Activated CD8-positive, alpha-beta memory T cell treated with anti-CD3 and anti-CD28 coated beads for 24 hours (primary cell): ENCODE results near the gene ARMC5.
"Not testable (repeated sequence)": the region's sequence is repeated elsewhere in the genome, so short reads cannot be mapped to it uniquely, and the experiment has no call there.

Source experiments
- DNase-seq: peaks from one replicate; pipeline ENCODE4 v3.0.0-alpha.2; 2020

Gene ARMC5

GRCh38 chr16:31458844-31459686 is at the start of gene ARMC5:
Gene ARMC5 (plus strand): TSS chr16:31459501. CDS start chr16:31459525, 24 bp downstream.
- DNase-seq: peak; percentile 98

- DNase-seq: no peak
These were observed 49.2 kb upstream of the ARMC5 start for GRCh38 chr16:31410082-31410481.

DNA sequence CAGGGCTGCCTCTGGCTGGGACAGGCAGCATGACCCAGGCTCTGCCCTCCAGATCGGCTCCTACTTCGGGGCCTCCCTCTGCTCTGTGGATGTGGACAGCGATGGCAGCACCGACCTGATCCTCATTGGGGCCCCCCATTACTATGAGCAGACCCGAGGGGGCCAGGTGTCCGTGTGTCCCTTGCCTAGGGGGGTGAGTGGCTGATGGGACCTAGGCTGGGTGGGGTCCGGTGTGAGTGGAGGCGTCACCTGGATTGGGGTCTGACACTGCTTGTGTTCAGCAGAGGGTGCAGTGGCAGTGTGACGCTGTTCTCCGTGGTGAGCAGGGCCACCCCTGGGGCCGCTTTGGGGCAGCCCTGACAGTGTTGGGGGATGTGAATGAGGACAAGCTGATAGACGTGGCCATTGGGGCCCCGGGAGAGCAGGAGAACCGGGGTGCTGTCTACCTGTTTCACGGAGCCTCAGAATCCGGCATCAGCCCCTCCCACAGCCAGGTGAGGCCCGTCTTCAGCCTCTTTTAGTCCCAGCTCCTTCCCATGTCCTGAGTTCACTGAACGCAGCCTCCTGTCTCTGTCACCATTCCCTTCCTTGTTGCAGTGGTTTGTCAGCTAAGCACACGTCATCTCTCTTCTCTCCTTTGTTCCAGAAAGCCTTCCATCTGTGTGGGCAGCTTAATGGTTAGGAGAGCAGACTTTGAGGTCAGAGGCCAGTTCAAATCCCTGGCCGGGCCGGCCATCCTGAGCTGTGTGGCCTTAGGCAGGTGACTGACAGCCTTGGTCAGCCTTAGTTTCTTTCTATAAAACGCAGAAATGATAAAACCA is 48.1 kb upstream of the ARMC5 start:
- DNase-seq: no peak

DNA sequence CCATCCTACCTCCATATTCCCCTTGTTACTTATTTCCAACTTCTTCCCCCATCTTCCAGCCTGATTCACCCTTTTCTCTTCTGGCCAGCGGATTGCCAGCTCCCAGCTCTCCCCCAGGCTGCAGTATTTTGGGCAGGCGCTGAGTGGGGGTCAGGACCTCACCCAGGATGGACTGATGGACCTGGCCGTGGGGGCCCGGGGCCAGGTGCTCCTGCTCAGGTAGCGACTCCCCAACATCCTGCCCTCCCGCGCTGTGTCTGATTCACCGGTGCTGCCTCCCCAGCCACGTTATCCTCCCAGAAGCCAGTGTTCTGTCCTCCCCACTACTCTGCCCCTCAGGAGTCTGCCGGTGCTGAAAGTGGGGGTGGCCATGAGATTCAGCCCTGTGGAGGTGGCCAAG is 46.6 kb upstream of the ARMC5 start:
- DNase-seq: no peak

DNA sequence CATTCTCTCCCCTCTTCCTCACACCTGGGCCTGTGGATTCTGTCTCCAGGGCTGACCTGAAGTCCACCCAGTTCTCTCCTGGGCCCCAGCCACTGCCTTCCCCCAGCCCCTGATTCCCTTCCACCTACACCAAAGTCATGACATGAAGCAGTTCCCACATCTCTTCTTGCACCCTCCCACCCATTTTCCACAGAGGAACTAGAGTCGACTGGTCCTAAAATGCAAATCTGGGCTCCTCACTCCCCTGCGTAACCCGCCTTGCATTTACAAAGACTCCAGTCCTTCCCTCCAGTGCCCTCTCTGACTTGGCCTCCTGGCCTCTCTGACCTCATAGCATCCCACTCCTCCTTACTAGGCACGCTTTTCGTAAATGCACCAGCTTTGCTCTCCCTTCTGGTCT is 45.9 kb upstream of the ARMC5 start:
- DNase-seq: no peak

GRCh38 chr16:31413943-31414342 is 45.4 kb upstream of the ARMC5 start:
- no peak for DNase-seq

DNA sequence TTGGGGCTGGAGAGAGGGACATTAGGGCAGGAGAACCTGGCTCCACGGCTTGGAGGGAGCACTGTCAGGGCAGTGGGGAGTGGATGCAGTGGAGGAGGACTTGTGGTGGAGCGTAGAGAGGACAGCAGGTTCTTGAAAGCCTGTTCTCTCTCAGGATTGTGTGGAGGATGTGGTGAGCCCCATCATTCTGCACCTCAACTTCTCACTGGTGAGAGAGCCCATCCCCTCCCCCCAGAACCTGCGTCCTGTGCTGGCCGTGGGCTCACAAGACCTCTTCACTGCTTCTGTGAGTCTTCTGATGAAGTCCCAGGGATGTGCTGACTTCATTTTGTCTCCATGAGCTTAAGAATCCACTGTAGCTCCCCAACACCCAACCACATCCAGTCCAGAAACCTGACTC is 44.6 kb upstream of the ARMC5 start:
- DNase-seq: no peak

DNA sequence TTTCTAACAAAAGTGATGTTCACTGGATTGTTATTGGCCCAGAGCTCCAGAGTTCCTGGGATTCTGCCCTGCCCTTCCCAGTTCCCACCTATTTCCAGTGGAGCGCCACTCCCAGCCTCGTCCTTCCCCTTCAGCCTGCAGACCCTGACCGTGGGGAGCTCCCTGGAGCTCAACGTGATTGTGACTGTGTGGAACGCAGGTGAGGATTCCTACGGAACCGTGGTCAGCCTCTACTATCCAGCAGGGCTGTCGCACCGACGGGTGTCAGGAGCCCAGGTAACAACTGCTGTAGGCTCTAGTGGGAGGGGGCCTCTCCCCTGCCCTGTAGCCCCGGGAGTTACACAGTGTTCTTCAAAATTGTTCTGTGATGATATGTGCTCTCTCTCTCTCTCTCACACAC is 42.9 kb upstream of the ARMC5 start:
- DNase-seq: no peak

- DNase-seq: not testable (repeated sequence)
These were observed 42.3 kb upstream of the ARMC5 start for GRCh38 chr16:31417036-31417435.

- DNase-seq: no peak
These were observed 41.4 kb upstream of the ARMC5 start for GRCh38 chr16:31417916-31418315.

DNA sequence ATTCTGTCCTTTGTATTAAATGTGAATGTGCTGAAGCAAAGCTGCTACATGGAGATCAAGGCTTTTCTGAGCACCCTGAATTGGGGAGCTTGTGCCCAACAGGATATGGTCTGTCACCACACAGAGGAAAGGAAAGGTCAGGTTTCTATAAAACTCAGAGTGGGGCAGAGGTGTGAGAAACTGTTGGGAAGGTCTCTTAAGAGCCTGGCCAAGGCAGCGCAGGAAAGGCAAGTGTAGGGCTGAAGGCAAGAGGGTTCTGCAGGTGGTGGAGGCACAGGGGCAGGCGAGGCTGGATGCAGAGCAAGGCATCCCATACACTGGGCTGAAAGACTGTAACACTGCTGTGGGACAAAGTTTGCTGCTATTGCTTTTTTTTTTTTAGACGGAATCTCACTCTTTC is 39.3 kb upstream of the ARMC5 start:
- no peak for DNase-seq

- DNase-seq: peak; percentile 79
These were observed 37.7 kb upstream of the ARMC5 start for GRCh38 chr16:31421587-31421986.

GRCh38 chr16:31423241-31423640 is 36.1 kb upstream of the ARMC5 start:
- DNase-seq: no peak

DNA sequence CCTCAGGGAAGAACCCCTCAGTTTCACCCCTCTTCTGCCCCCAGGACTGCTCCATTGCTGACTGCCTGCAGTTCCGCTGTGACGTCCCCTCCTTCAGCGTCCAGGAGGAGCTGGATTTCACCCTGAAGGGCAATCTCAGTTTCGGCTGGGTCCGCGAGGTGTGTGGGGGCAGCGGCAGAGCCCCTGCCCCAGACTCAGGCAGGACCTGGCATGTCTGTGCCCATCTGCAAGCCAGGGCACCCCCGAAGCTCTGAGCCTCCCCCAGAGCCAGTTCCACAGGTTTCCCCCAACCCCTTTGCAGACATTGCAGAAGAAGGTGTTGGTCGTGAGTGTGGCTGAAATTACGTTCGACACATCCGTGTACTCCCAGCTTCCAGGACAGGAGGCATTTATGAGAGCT is 35.5 kb upstream of the ARMC5 start:
- no peak for DNase-seq

DNA sequence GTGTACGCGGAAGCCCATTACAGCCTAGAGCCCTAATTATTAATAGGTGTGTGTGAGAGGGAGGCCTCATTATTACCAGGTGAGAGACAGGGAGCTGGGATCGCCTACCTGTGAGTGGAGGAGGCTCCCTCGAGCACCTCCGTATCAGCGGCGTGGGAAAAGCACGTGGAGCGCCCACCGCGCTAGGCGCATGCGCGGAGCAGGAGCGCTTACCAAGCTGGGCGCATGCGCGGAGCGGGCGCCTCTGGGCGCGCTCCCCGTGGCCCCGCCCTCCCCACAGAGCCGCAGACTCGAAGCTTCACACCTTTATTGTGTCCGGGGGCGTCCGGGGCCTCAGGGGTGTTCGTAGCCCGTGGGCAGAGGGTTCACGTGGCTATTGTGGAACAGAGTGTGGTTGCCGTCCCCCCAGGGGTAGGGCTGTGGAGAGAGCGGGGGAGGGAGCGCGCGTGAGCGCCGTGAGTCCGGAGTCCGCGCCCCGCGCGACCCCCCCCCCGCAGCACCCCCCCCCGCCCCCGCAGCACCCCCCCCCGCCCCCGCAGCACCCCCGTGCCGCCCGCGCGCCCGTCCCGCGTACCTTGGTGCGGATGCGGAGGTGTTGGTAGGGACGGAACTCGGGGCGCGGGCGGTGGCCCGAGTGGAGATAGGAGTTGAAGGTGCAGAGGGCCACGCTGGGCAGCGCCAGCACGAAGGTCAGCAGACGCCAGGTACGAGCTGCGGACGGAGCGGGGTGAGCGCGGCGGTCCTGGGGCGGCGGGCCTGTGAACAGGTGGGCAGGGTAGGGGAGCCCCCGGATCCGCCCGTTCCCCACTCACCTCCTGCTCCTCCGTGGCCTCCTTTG is 31.6 kb upstream of the ARMC5 start:
- peak; percentile 88 for DNase-seq

DNA sequence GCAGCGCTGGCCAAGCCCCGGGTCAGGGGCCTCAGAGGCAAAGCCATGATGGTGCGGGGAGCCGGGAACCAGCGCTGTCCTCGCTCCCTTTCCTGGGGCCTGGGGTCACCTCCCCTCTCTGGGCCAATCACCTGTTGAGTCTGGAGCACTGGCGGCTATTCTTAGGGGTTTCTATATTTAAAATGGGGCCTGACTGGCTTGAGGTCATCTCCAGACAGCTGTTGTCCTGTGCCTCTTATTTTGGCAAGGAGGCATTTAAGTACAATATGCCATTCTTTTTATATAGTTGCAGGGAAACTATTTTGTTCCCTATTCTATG is 31.1 kb upstream of the ARMC5 start, which contains the start of gene COX6A2:
COX6A2 (minus strand) TSS at position 82 of the 319 bp plus-strand sequence; CDS start at position 47, 35 bp downstream.
- DNase-seq: no peak

DNA sequence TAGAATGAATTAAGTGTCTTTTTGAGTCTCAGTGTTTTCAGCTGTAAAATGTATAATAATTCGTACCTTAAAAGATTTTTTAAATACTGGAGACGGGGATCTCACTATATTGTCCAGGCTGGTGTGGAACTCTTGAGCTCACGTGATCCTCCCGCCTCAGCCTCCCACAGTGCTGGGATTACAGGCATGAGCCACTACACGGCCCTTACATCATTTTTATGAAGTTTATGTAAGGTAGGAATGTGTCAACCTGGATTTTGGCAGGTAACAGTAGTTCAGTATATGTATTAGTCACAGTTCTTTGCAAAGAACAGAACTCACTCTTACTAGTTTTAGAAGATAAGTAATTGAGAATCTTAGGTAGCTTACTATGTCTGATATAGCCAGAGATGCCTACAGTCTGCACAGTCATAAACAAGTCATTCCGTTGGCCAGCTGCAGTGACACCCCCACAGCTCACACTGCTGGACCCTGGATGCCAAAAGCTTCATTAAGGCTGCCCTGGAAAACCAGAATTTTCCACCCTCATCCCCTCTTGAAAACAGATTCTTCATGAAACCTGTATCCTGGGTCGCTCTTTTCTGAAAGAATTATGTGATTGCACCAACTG is 30.6 kb upstream of the ARMC5 start:
- no peak for DNase-seq

- no peak for DNase-seq
These were observed 30.0 kb upstream of the ARMC5 start for GRCh38 chr16:31429314-31429713.

- DNase-seq: no peak
These were observed 29.5 kb upstream of the ARMC5 start for GRCh38 chr16:31429796-31430195.

DNA sequence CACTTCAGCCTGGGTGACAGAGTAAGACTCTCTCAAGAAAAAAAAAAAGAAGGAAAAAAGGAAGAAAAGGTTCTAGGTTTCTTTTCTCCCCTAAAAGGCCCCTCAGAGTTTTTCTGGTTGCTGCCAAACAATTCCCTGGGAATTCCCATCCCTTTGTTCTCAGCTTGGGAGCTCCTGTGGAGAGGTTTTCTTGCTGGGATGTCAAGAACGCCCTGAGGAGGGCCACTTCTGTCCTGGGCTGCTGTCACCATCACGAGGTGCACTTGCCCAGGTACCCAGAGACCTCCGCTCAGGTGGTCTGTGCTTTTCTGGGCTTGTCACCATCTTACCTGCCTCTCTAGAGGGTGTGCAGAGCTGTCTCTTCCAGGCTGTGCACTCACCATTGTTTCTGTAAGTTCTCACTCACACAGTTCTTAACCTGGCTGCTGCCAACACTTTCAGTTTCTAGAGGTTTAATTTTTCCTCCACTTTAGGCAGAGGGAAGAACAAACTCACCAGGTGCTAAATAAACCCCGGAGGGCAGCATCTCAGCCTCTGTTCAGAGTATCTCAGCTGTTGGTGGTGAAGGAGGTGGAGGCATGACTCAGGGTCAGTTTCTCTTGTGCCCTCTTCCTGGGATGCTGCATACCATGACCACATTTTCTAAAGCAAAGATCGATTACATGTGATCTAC is 28.8 kb upstream of the ARMC5 start:
- DNase-seq: no peak

DNA sequence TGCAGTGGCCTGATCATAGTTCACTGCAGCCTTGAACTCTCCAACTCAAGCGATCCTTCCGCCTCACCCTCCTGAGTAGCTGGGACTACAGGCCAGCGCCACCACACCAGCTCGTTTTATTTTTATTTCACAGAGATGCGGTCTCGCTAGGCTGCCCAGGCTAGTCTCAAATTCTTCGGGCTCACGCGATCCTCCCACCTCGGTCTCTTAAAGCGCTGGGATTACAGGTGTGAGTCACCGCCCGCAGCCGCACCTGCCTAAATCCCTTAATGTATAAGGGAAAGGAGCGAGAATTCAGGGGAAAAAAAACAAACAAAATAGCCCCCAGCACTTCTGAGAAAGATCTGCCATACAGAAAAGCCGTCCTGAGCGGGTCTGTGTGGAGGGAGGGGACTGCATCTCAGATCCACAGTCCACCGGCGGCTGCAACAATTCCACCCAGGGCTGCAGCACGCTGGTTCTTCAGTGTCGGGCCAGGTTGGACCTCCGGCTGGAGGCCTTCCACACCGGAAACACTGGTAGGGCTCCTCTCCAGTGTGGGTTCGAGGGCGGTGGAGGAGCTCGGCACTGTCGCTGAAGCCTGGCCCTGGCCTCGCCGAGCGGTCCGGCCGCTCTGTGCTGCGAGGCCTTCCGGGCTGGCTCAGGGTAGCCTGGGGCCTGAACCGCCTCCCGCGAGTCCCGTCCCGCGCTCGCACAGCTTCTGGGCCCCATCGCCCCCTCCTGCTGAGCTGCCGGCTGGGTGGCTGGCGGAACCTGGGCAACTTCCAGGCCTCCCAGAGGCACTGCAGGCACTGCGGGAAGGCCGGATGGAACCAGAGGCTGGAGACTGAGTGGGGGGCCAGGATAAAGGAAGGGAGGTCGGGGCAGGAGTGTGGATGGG is 23.7 kb upstream of the ARMC5 start:
- DNase-seq: no peak
